Kidney (tissue), 14 donors: ENCODE results near the gene DTX1. TPM values are rescaled to one million over a fixed set of nuclear protein-coding genes. Genes with fewer than 3 reads are reported as not detected.
A peak's percentile ranks its signal among the peaks of the same experiment; 100 is the strongest.

Experiments used
- DNase-seq, 5 donors: peaks; one replicate each; pipeline ENCODE4 v3.0.0-alpha.2; 2013 to 2020
- FAIRE-seq: peaks from 2 replicates; lab custom pipeline; 2012; peaks lifted over from hg19 to GRCh38; lab: Jason Lieb, UNC
- H3K27ac ChIP-seq, 2 donors: one replicate each; pipeline ENCODE4 v1.7.0; 2013; ENCODE audit warnings: low read depth in 2 of 2, low read length in 2 of 2, inconsistent platforms in 1 of 2
- H3K27me3 ChIP-seq: one replicate; pipeline ENCODE4 v1.7.1; 2013; ENCODE audit warnings: low read length, inconsistent platforms; ENCODE audit not compliant: control insufficient read depth, insufficient read depth
- H3K36me3 ChIP-seq, 3 donors: one replicate each; pipeline versions ENCODE4 v1.7.0 to v1.7.1; 2013; ENCODE audit warnings: low read length in 3 of 3, control low read depth in 1 of 3, inconsistent platforms in 1 of 3; ENCODE audit not compliant: insufficient read depth in 3 of 3, control insufficient read depth in 2 of 3
- H3K4me1 ChIP-seq, 3 donors: one replicate each; pipeline versions ENCODE4 v1.7.0 to v1.7.1; 2013; ENCODE audit warnings: low read length in 3 of 3, inconsistent platforms in 1 of 3, low read depth in 1 of 3; ENCODE audit not compliant: control insufficient read depth in 2 of 3, insufficient read depth in 2 of 3
- H3K4me3 ChIP-seq, 3 donors: one replicate each; pipeline versions ENCODE4 v1.7.0 to v1.8.1; 2013; ENCODE audit warnings: low read length in 3 of 3, control low read depth in 1 of 3, inconsistent platforms in 1 of 3
- H3K9ac ChIP-seq, 3 donors: one replicate each; pipeline versions ENCODE4 v1.7.0 to v1.7.1; 2013; ENCODE audit warnings: low read length in 3 of 3, control low read depth in 1 of 3, inconsistent platforms in 1 of 3
- H3K9me3 ChIP-seq, 3 donors: one replicate each; pipeline versions ENCODE4 v1.7.0 to v1.7.1; 2013; ENCODE audit warnings: low read length in 3 of 3, control low read depth in 1 of 3, inconsistent platforms in 1 of 3; ENCODE audit not compliant: control insufficient read depth in 2 of 3, insufficient read depth in 1 of 3
- intact Hi-C: fragments of 100-400 bp; cut with DNase I; formaldehyde crosslinking; loops from one replicate; pipeline ENCODE4 v1.11.1; 2022
- polyA plus RNA-seq: library from polyadenylated mRNA; stranded (reverse); fragments of 350-450 nt; fragmentation: Illumina TruSeq; extraction: RNeasy Lipid Tissue Mini Kit (QIAGEN cat#74804); gene quantifications from one replicate; pipeline ENCODE4 v1.2.3, GENCODE V29; 2014; ENCODE audit warnings: low read depth, low replicate concordance; ENCODE audit not compliant: insufficient read depth
- total RNA-seq: library from RNA; stranded (reverse); fragmentation: NEBNext Ultra II Directional; extraction: Animal tissue kit (Norgen Biotek cat#: 25700); gene quantifications from one replicate; pipeline ENCODE4 v1.2.1, GENCODE V29; 2021
- TF ChIP-seq, protein P1 (sequence below): IDR thresholded peaks from 3 replicates; pipeline ENCODE4 v1.5.1; 2012; ENCODE audit warnings: mild to moderate bottlenecking, moderate library complexity, borderline replicate concordance; ENCODE audit not compliant: insufficient read depth; ENCODE audit errors: extremely low read depth
- donor health status: control.
- donor health status: control.
- donor health status: control.
- donor health status: control.
- donor health status: control.
- donor health status: DM: yes; HTN: yes; CAD: no.
- donor health status: Normal renal cell carcinoma (clear cell type).

Gene DTX1
- total and polyA plus RNA-seq, 2 donors from 2014 or later: 4.9 to 7.3 TPM

- H3K9me3 ChIP-seq: peaks cover 0 to 5% (median 0%) of the 10 kb centered on the region in 3 donors
- no peak overlapping the region for H3K27ac ChIP-seq
- FAIRE-seq (no peak), DNase-seq (peak in 1 of 5 donors; percentile 59)
- peaks cover 0 to 2% (median 0%) of the 10 kb centered on the region in 3 donors for H3K36me3 ChIP-seq
- no peaks in the 10 kb centered on the region for H3K4me1 ChIP-seq
- H3K4me3 ChIP-seq: no peak overlapping the region
- intact Hi-C loops: no loop called here
- H3K27me3 ChIP-seq: no peaks in the 10 kb centered on the region
- TF ChIP-seq, protein P1, sequence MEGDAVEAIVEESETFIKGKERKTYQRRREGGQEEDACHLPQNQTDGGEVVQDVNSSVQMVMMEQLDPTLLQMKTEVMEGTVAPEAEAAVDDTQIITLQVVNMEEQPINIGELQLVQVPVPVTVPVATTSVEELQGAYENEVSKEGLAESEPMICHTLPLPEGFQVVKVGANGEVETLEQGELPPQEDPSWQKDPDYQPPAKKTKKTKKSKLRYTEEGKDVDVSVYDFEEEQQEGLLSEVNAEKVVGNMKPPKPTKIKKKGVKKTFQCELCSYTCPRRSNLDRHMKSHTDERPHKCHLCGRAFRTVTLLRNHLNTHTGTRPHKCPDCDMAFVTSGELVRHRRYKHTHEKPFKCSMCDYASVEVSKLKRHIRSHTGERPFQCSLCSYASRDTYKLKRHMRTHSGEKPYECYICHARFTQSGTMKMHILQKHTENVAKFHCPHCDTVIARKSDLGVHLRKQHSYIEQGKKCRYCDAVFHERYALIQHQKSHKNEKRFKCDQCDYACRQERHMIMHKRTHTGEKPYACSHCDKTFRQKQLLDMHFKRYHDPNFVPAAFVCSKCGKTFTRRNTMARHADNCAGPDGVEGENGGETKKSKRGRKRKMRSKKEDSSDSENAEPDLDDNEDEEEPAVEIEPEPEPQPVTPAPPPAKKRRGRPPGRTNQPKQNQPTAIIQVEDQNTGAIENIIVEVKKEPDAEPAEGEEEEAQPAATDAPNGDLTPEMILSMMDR: no peak
- no peak overlapping the region for H3K9ac ChIP-seq
Observed at GRCh38 chr12:113127791-113128199, 71.3 kb downstream of the DTX1 start.

- no peaks in the 10 kb centered on the region for H3K4me1 ChIP-seq
- intact Hi-C loops: no loop called here
- H3K9me3 ChIP-seq: no peaks in the 10 kb centered on the region
- H3K9ac ChIP-seq: no peak overlapping the region
- TF ChIP-seq, protein P1: no peak
- no peak overlapping the region for H3K27ac ChIP-seq
- no peak for DNase-seq
- no peak overlapping the region for H3K4me3 ChIP-seq
- no peak for FAIRE-seq
- H3K27me3 ChIP-seq: no peaks in the 10 kb centered on the region
- H3K36me3 ChIP-seq: peaks cover 0 to 2% (median 0%) of the 10 kb centered on the region in 3 donors
Observed at GRCh38 chr12:113128802-113129663, 72.5 kb downstream of the DTX1 start.

DNA sequence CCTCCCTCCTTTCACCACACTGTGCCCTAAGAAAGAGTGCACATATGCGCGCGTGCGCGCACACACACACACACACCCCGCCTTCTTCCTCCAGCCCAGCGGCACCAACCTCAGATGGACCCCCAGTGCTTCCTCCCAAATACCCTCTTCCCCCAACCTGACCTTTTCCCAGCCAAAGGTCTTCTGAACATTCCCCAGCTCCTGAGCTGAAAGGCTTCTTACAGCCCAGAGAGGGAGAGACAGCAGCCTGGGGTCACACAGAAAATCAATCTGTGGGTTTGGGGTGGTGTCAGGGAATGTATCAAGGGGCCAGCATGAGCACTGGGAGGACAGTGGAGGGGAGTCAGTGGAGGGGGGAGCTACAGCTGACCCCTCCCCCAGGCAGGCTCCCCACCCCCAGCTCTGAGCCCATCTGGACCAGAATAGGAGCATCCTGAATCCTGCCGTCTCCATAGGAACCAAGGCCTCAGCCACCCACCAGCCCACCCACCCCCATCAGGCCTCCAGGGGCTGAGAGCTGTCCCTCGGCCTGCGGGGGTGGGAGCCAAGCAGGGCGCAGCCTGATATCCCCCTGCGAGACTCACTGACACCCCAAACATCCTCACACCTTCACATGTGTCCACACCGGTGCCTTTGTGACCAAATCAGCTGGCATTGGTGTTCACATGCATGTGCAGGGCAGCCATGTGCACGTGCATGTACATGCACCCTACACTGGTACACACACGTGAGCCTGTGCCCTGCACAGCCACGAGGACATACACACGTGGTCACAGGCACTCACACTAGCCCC is 73.3 kb downstream of the DTX1 start:
- Histone ChIP-seq H3K9me3 (no peaks in the 10 kb centered on the region), H3K4me3 (no peak overlapping the region), H3K36me3 (peaks cover 0 to 2% (median 0%) of the 10 kb centered on the region in 3 donors), H3K27ac (no peak overlapping the region), H3K4me1 (peaks cover 0 to 2% (median 0%) of the 10 kb centered on the region in 3 donors), H3K27me3 (no peaks in the 10 kb centered on the region), H3K9ac (no peak overlapping the region)
- DNase-seq (no peak), FAIRE-seq (no peak)
- TF ChIP-seq, protein P1: no peak
- intact Hi-C loops: no loop called here
